Testis (tissue), 3 donors: ENCODE measurements around the gene ZFP36L1. TPM values are rescaled to one million over a fixed set of nuclear protein-coding genes. Genes with fewer than 3 reads are reported as not detected.

ENCODE experiments used
- DNase-seq: peaks from one replicate; pipeline ENCODE4 v3.0.0-alpha.2; 2019
- H3K27ac ChIP-seq, 2 donors: fragments of 200-600 bp; sonication (generic); one replicate each; pipeline ENCODE4 v1.5.1; 2019
- H3K27me3 ChIP-seq: fragments of 200-600 bp; sonication (generic); one replicate; pipeline ENCODE4 v1.5.1; 2019
- H3K36me3 ChIP-seq: fragments of 200-600 bp; sonication (generic); one replicate; pipeline ENCODE4 v1.5.1; 2017; ENCODE audit warnings: low read depth; ENCODE audit errors: missing control alignments
- H3K4me1 ChIP-seq: fragments of 200-600 bp; sonication (generic); one replicate; pipeline ENCODE4 v1.5.1; 2019
- H3K4me3 ChIP-seq, 2 donors: fragments of 200-600 bp; sonication (generic); one replicate each; pipeline ENCODE4 v1.5.1; 2017 to 2019
- H3K9me3 ChIP-seq: fragments of 200-600 bp; sonication (generic); one replicate; pipeline ENCODE4 v1.5.1; 2017
- POLR2A ChIP-seq: fragments of 450-650 bp; IDR thresholded peaks from one replicate; pipeline ENCODE4 v1.6.1; 2017; ENCODE audit warnings: antibody characterized with exemption, mild to moderate bottlenecking, moderate library complexity
- WGBS, 2 donors: methylation state at CpG; one replicate each; pipeline ENCODE4 v1.1.5; 2018; 5-methylcytosine and 5-hydroxymethylcytosine counted together
- intact Hi-C: fragments of 100-400 bp; cut with DNase I; formaldehyde crosslinking; loops from one replicate; pipeline ENCODE4 v1.15.1; 2023; ENCODE audit warnings: low total_unique reads
- polyA plus RNA-seq: library from polyadenylated mRNA; stranded (reverse); fragments of 350-450 nt; fragmentation: Illumina TruSeq; extraction: RNeasy Lipid Tissue Mini Kit (QIAGEN cat#74804); gene quantifications from one replicate; pipeline ENCODE4 v1.2.3, GENCODE V29; 2014; ENCODE audit warnings: low read depth, low replicate concordance; ENCODE audit not compliant: insufficient read depth
- total RNA-seq, 2 donors: library from RNA; depleted of rRNA; stranded (reverse); fragments of >200 nt; gene quantifications; one replicate each; pipeline ENCODE4 v1.2.3, GENCODE V29; 2016
- TF ChIP-seq, protein P1 (sequence below), 3 experiments: fragments of 450-650 bp in 2 of 3; fragments of 200-600 bp in 1 of 3; sonication (generic) in 1 of 3; IDR thresholded peaks; one replicate each; pipeline ENCODE4 v1.5.1; 2016 to 2019; ENCODE audit warnings: antibody characterized with exemption in 3 of 3, mild to moderate bottlenecking in 2 of 3, moderate library complexity in 1 of 3

The ZFP36L1 gene
- total and polyA plus RNA-seq, 3 donors from 2014 or later: 120 to 301 (median 176) TPM

DNA sequence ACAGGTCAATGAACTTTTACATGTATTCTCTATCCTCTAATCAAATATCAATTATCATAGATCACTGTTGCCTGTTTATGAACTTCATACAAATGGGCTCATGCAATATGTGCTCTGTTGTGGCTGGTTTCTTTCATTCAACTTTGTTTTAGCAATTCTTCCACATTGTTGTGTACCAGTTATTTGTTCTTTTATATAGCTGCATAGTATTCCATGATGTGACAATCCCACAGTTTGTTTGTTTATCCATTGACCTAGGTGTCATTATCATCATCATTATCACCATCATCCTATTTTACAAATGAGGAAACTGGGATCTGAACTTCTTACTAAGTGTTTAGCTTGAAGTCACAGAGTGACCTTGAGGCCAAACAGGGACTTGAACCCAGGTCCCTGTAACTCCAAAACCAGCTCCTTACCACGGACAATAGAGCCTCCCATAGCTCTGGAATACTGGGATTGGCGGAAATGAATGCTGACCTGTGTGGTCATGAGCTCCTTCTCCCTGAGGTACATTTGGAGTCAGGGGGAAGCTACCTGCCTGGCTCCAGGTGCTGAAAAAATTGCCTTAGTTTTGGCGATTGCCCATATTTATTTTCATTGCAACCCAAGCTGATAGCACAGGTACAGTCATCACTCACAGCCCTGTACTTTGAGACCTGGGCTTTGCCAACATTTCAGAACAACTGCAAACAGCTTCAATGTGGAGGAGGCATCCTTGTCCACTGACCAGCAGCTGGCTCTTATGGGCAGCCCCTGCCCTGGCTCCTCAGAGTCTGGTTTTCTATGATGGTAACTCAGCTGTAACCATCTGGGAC is 9.2 kb downstream of the ZFP36L1 start:
- no peaks in the 10 kb centered on the region for H3K27me3 ChIP-seq
- no peaks in the 10 kb centered on the region for H3K36me3 ChIP-seq
- H3K9me3 ChIP-seq: no peaks in the 10 kb centered on the region
- H3K27ac ChIP-seq: peak overlapping the region in 1 of 2 donors; percentile 41
- WGBS, 2 donors: 90% methylated on average over 3 of the region's 3 CpGs
- peaks cover 59% of the 10 kb centered on the region for H3K4me1 ChIP-seq
- no peak overlapping the region for H3K4me3 ChIP-seq
- TF ChIP-seq POLR2A: no peak
- TF ChIP-seq, protein P1, sequence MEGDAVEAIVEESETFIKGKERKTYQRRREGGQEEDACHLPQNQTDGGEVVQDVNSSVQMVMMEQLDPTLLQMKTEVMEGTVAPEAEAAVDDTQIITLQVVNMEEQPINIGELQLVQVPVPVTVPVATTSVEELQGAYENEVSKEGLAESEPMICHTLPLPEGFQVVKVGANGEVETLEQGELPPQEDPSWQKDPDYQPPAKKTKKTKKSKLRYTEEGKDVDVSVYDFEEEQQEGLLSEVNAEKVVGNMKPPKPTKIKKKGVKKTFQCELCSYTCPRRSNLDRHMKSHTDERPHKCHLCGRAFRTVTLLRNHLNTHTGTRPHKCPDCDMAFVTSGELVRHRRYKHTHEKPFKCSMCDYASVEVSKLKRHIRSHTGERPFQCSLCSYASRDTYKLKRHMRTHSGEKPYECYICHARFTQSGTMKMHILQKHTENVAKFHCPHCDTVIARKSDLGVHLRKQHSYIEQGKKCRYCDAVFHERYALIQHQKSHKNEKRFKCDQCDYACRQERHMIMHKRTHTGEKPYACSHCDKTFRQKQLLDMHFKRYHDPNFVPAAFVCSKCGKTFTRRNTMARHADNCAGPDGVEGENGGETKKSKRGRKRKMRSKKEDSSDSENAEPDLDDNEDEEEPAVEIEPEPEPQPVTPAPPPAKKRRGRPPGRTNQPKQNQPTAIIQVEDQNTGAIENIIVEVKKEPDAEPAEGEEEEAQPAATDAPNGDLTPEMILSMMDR (IDR thresholded peaks at IDR 0.05): no peak
- intact Hi-C loops: no loop called here
- DNase-seq: no peak

DNA sequence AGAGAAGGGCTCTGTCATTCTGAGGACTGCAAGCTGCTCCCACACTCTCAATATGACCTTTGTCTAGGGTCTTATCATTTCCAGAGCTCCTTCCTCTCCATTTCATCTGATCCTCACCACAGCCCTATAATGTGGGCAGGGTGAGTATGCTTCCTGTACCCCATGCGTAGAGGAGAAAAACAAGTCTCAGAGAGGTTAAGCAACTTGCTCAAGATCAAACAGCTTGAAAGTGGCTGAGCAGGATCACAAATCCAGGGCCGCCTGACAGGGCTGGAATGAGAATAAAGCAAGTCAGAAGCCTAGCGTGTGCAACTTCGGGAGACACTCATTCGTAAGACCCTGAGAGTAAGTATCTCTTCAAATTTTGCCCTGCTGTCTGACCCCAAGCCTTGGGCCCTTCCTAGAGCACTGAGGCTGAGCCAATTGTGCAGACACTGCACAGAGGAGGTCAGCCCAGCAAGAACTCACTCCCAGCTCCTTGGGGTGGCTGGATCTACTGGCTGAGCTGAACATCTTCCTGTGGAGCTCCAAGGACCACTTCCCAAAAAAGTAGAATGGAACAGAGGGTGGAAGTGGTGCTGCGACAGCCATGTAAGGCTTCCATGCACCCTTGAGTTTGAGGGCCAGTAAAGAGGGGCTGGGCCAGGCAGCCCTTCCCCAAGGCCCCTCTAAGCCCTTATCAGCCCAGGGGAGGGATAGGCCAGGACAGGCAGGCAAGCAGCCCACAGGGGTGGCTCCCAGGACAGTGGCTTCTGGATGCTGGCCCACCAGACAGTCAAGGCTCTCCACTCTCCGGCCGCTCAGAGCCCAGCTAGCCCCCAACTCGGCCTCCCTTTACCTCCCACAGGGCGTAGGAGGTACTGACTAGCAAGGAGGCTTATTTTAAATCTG is 10.5 kb downstream of the ZFP36L1 start:
- Histone ChIP-seq H3K4me3 (no peak overlapping the region), H3K36me3 (no peaks in the 10 kb centered on the region), H3K9me3 (no peaks in the 10 kb centered on the region), H3K27ac (peak overlapping the region; percentile 9 to 77), H3K4me1 (peaks cover 68% of the 10 kb centered on the region), H3K27me3 (no peaks in the 10 kb centered on the region)
- TF ChIP-seq, protein P1 (IDR thresholded peaks at IDR 0.05): peak in 1 of 3 experiments; percentile 16
- TF ChIP-seq POLR2A: no peak
- intact Hi-C loops: no loop called here
- WGBS, 2 donors: 45 to 52% methylated on average over 10 of the region's 10 CpGs
- peak; percentile 54 for DNase-seq

DNA sequence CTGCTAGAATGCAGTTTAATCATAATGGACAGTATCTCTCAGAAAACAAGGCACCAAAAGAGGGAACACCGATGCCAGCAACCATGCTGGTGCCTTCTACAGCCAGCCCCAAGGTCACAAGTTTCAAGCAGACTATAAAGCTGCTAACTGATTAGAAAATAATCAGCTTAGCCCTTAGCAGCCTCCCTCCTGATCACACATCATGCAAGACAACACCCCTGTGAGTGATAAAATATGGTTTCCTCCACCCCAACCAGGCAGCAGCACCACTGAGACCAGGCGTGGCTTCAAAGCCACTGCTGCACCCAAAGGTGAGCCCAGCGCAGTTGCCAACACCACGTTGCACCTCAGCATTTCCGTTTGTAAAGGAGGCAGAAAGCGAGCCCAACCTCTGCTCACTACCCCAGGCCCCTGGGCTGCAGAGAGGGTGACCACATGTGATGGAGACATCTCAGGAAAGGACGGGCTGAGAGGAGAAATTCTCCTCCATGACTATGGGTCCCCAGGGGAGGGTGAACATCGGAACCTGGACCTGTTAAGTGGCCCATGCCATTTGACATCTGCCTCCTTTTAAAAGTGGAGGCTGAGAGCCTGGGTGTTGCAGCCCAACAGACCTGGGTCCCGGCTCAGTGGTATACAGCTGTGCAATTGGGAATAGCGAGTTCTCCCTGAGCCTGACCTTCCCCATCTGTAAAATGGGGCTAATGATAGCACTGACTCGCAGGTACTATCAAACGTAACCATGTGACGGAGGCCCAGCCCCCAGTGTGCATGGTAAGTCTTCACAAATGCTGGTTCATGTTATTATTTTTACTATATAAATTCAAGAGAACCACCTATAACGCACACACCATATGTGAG is 11.5 kb downstream of the ZFP36L1 start:
- Histone ChIP-seq H3K27me3 (no peaks in the 10 kb centered on the region), H3K36me3 (no peaks in the 10 kb centered on the region), H3K4me3 (no peak overlapping the region), H3K4me1 (peaks cover 60% of the 10 kb centered on the region), H3K27ac (peak overlapping the region; percentile 28 to 77), H3K9me3 (no peaks in the 10 kb centered on the region)
- TF ChIP-seq, protein P1 (IDR thresholded peaks at IDR 0.05): no peak
- TF ChIP-seq POLR2A: no peak
- 60 to 63% methylated on average over 13 to 14 of the region's 14 CpGs for WGBS, 2 donors
- intact Hi-C loops: no loop called here
- peak; percentile 49 for DNase-seq

DNA sequence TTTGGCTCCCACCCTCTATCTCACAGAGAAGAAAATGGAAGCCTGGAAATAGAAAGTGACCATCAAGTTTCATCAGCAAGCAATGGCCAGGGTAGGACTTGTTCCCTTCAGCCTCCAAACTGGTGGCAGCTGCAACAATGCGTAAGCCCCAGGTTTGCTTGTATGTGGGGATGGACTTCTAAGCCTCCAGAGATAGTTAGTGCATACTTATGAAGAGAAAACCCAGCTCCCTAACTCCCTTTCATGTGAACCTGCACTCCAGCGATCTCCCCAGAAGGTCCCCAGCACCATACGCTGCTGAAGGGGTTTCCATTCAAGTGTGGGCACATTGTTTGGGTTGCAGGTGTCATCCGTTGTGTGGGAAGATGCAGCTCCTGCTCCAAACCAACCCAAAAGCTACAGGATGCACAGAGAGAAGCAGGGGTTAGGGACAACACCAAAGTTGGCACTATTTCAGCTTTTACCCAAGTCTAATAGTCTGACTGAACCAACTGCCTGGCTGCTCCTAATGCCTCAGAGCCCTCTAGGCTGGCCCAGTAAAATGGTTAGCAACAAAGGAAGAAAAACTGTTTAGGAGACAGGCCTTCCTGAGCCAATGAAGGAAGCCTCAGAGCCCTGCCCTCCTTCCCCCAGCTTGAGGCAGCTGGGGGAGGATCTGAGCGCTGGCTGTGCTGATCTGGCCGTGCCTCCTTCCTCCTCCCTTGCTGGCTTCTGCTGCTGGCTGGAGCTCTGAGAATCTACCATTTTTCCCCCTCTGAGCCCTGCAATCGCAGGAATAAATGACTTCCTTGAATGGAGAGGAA is 12.3 kb downstream of the ZFP36L1 start:
- TF ChIP-seq, protein P1 (IDR thresholded peaks at IDR 0.05): no peak
- no peak for TF ChIP-seq POLR2A
- H3K4me1 ChIP-seq: peaks cover 58% of the 10 kb centered on the region
- no peaks in the 10 kb centered on the region for H3K36me3 ChIP-seq
- no peaks in the 10 kb centered on the region for H3K9me3 ChIP-seq
- no peak overlapping the region for H3K4me3 ChIP-seq
- H3K27ac ChIP-seq: peak overlapping the region; percentile 35 to 77
- 51 to 53% methylated on average over 7 of the region's 7 CpGs for WGBS, 2 donors
- H3K27me3 ChIP-seq: no peaks in the 10 kb centered on the region
- intact Hi-C loops: no loop called here
- peak; percentile 88 for DNase-seq
